ENCODE measurements around the gene SLC6A9. TPM values are rescaled to one million over a fixed set of nuclear protein-coding genes. Genes with fewer than 3 reads are reported as not detected.

SLC6A9 gene
- total and polyA plus RNA-seq, 2 of the 8 experiments (the other 6 are each of a cell fraction or from before 2014, with no cell fraction given) = 20.2 to 24.2 TPM

DNA sequence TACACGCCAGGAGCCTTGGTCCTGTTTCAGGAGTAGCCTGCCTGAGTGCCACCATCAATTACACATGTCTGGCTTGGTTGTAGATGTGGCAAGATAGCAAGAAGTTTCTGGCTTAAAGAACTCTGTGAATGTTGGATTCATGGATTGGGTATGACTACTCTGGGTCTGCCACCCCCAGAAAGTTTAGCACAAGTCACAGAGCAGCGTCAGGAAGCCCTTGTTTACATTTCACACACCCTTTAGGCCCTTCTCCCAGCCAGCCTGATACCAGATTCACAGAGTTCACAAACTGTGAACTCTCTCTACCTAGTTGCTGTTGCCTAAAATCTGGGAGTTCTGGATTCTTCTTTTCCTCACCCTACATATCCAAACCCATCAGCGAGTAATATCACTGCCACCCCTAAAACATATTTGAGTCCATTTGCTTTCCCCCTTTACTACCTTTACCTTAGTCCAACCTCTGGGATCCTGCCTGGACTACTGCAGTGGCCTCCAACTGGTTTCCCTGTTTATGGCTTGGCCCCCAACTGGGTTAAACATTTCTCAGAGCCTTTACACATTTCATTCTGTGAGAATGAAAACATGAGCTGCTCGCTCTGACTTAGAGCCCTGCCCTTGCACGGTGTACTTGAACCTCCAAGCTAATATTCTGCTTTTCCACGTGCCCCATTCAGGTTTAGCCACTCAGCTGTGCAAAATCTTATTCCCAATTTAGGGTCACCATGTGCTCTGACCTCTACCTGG lies 43.9 kb downstream of the SLC6A9 start:
- Histone ChIP-seq H4K20me1 (replicated peaks in 1 of 2; ENCODE audit: control insufficient read depth in 1 of 2, insufficient read depth in 2 of 2, low read length in 2 of 2) (peaks cover 0 to 15% of the 10 kb centered on the region in 2 experiments), H3K9ac (replicated peaks in 1 of 4; ENCODE audit: extremely low read depth in 1 of 4, low read depth in 3 of 4, low read length in 3 of 4) (no peak overlapping the region), H2BK15ac (ENCODE audit: low read length) (no peak overlapping the region), H3K4me1 (replicated peaks in 1 of 4; ENCODE audit: control insufficient read depth in 3 of 4, insufficient read depth in 4 of 4, low read length in 3 of 4) (peaks cover 0 to 5% (median 2%) of the 10 kb centered on the region in 4 experiments; a peak in 5 of 7 replicates), H2BK12ac (ENCODE audit: low read depth, low read length) (no peak overlapping the region), H3K27me3 (replicated peaks in 1 of 4; ENCODE audit: control insufficient read depth in 3 of 4, extremely low read depth in 1 of 4, insufficient read depth in 3 of 4, low read length in 3 of 4) (no peaks in the 10 kb centered on the region), H3K23me2 (ENCODE audit: low read depth, low read length) (peaks cover 10% of the 10 kb centered on the region; the same call in 1 of the 2 replicates), H3K79me1 (ENCODE audit: low read depth, low read length) (peaks cover 3% of the 10 kb centered on the region), H4K5ac (ENCODE audit: insufficient read length, low read depth, low read length) (no peak overlapping the region), H2BK120ac (replicated peaks; ENCODE audit: low read depth, low read length) (no peak overlapping the region), H3K4me2 (ENCODE audit: insufficient read depth in 1 of 2, low read depth in 2 of 2, low read length in 2 of 2) (no peak overlapping the region), H3K23ac (ENCODE audit: insufficient read length) (no peak overlapping the region), H3K4ac (replicated peaks; ENCODE audit: insufficient read length, low read depth, low read length) (no peak overlapping the region), H3K18ac (ENCODE audit: extremely low read depth, low read length) (no peak overlapping the region), H3K9me3 (ENCODE audit: insufficient read depth in 2 of 2, low read depth in 1 of 2, low read length in 1 of 2) (no peaks in the 10 kb centered on the region), H3K56ac (replicated peaks; ENCODE audit: insufficient read length, low read depth, low read length) (no peak overlapping the region), H4K8ac (ENCODE audit: extremely low read depth, insufficient read depth, low read length) (no peak overlapping the region), H3K36me3 (ENCODE audit: control insufficient read depth in 2 of 4, insufficient read depth in 4 of 4, low read length in 3 of 4) (peaks cover 0 to 15% (median 5%) of the 10 kb centered on the region in 4 experiments; a peak in 3 of 8 replicates), H3K27ac (ENCODE audit: low read depth, low read length) (no peak overlapping the region), H2AFZ (ENCODE audit: low read length) (no peak overlapping the region), H3K4me3 (ENCODE audit: extremely low read depth in 1 of 4, insufficient read depth in 2 of 4, low read depth in 3 of 4, low read length in 4 of 4) (no peak overlapping the region), H2BK20ac (ENCODE audit: low read length) (no peak overlapping the region), H4K91ac (replicated peaks; ENCODE audit: insufficient read length, low read length) (no peak overlapping the region), H2BK5ac (ENCODE audit: low read depth, low read length) (no peak overlapping the region; the same call in 1 of the 2 replicates), H3K79me2 (ENCODE audit: control insufficient read depth in 1 of 2, insufficient read depth in 2 of 2, low read length in 2 of 2) (no peaks in the 10 kb centered on the region), H2AK5ac (ENCODE audit: low read depth, low read length) (no peak overlapping the region), H3K14ac (ENCODE audit: insufficient read length) (no peak overlapping the region)
- no peak for DNase-seq (ENCODE audit: low read depth in 1 of 2, low spot score in 2 of 2)
- POLR2A ChIA-PET (ENCODE audit: partially characterized antibody) = interaction anchor here (0.7 to 13.6 kb wide), 8 partner anchors 9 to 76 kb away, joined by 3 to 189 read pairs (median 4); partner anchors contain the start of genes ATP6V0B, B4GALT2, DPH2 and IPO13
- TF ChIP-seq RAD21 (IDR thresholded peaks at IDR 0.05 in 1 of 2, conservative IDR thresholded peaks at IDR 0.05 in 1 of 2; ENCODE audit: low read depth in 2 of 2, low read length in 2 of 2) = no peak
- no peak for TF ChIP-seq SAP30 (IDR thresholded peaks at IDR 0.05; ENCODE audit: insufficient read depth, insufficient replicate concordance, low read length)
- TF ChIP-seq RXRA (IDR thresholded peaks at IDR 0.05; ENCODE audit: insufficient read depth, low read depth, low read length) = no peak
- TF ChIP-seq CEBPB (IDR thresholded peaks at IDR 0.05; ENCODE audit: low read depth, low read length) = no peak
- TF ChIP-seq GTF2F1 (IDR thresholded peaks at IDR 0.05; ENCODE audit: borderline replicate concordance, low read depth, low read length) = no peak
- no peak for TF ChIP-seq PHF8 (conservative IDR thresholded peaks at IDR 0.05; ENCODE audit: low read depth, low read length)
- TF ChIP-seq CREB1 (IDR thresholded peaks at IDR 0.05) = no peak
- no peak for TF ChIP-seq BACH1 (IDR thresholded peaks at IDR 0.05; ENCODE audit: low read length)
- TF ChIP-seq TAF1 (IDR thresholded peaks at IDR 0.05; ENCODE audit: low read depth, low read length) = no peak
- 91% methylated on average over 6 of the region's 6 CpGs; no CpG with 5 or more reads in 1 of the 2 experiments for WGBS, 2 experiments (ENCODE audit: extremely low coverage in 1 of 2, insufficient coverage in 1 of 2, insufficient read length in 1 of 2, insufficient replicate concordance in 2 of 2, low coverage in 1 of 2, low lambda C conversion rate in 2 of 2, missing lambda C conversion rate in 1 of 2)
- no peak for FAIRE-seq
- CTCF ChIA-PET (ENCODE audit: partially characterized antibody) = interaction anchor here (0.8 to 21.8 kb wide), 14 partner anchors 11 to 566 kb away, joined by 3 to 478 read pairs (median 3); partner anchors contain the start of gene ATP6V0B

Data from H1 (cell line).